Subcutaneous preadipocyte (primary cell): Measurements from ENCODE around the gene RCAN1. TPM values are rescaled to one million over a fixed set of nuclear protein-coding genes. Genes with fewer than 3 reads are reported as not detected.

Source experiments
- total RNA-seq: library from RNA; depleted of rRNA; stranded (reverse); fragments of >200 nt; gene quantifications from 2 replicates; pipeline ENCODE4 v1.2.3, GENCODE V29; 2012

RCAN1 gene
- 26.2 and 35.6 TPM in 2 replicates for total RNA-seq

DNA sequence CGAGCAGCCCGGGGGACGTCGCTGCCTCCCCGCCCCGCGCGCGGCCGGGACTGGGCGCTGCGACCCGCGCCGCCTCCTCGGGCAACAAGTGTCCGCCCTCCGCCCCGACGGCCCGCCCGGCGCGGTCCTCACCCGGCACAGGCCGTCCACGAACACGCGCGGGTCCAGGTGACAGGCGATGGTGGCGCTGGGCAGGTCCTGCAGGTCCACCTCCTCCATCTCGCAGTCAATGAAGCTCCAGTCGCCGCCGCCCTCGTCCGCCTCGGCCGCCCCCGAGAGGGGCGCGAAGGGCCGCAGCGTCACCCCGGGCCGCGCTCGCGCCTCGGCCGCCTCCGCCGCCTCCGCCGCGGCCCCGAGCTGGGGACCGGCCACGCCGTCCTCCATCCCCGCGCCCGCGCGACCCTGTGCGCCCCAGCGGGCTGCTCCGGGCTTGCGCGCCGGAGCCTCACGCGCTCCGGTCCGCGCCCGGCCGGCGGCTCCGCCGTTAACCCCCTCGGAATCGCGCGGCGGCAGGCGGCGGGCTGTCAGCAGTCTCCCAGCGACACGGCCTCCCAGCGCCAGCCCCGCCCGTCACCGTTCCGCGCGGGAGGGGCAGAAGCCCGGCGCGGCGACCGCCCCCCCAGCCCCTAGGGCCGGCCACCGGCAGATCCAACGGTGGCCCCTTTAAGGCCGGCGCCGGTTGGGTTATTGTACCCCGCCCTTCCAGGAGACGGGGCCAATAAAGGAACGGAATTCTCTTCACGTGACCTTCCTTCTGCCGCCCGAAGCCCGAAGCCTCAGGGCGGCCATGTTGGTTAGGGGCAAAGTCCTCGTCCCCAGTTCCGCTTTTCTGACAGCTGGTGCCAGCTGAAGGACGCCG, at the start of gene RCAN1:
TSS of gene RCAN1 (minus strand) at position 486 of the 859 bp plus-strand sequence. CDS start at position 384, 102 bp downstream.

DNA sequence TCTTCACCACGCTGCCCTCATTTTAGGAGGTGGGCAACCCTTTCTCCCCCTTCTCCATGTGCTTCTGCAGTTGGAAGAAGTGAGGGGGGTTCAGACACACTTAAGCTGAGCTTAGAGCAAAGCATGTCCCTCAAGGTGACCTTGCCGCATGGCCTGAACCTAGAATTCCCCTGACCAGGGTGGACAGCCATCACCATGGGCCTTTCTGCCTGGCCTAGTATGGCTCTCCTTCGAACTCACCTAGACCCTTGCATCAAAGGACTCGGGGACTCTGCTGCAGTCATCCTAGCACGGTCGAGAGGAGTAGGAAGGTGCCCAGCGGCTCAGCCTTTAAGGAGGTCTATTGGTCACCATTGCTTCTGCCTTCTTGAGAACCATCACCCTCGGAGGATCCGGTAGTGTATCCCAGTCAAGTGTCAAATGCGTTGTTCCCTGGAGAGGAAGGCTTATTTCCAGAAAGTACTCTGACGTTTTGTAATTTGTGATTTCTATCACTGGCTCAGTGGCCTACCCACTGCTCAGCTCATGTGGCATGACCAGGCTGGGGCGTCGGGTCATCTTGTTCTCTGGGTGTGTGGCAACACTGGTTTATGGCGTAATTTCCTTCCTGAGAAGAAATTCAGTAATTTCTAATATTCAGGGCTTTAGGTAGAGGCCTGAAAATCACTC, 103.0 kb downstream of the RCAN1 start, which contains the start of gene KCNE1:
TSS of gene KCNE1 (minus strand) at position 424 of the 669 bp plus-strand sequence. CDS start 62,576 bp downstream, outside the sequence.

Other genes starting within 250 kb of the RCAN1 start
- 12.3 and 15.1 TPM in 2 replicates for gene SMIM11, start 239.6 kb downstream of the RCAN1 start, total RNA-seq
- gene SMIM34, start 191.2 kb downstream of the RCAN1 start, total RNA-seq, result not detected in 2 replicates
- under 0.01 and 0.59 TPM in 2 replicates for gene KCNE1, start 102.9 kb downstream of the RCAN1 start, total RNA-seq
- gene CLIC6, start 53.9 kb upstream of the RCAN1 start, total RNA-seq, result 0.20 and 0.73 TPM in 2 replicates